ENCODE data around the gene SCYGR4. TPM values are rescaled to one million over a fixed set of nuclear protein-coding genes. Genes with fewer than 3 reads are reported as not detected.

SCYGR4 gene
- total and polyA plus RNA-seq, 10 of the 15 experiments (the other 5 are each of a cell fraction or from before 2014, with no cell fraction given): 0.11 TPM; not detected in 9

DNA sequence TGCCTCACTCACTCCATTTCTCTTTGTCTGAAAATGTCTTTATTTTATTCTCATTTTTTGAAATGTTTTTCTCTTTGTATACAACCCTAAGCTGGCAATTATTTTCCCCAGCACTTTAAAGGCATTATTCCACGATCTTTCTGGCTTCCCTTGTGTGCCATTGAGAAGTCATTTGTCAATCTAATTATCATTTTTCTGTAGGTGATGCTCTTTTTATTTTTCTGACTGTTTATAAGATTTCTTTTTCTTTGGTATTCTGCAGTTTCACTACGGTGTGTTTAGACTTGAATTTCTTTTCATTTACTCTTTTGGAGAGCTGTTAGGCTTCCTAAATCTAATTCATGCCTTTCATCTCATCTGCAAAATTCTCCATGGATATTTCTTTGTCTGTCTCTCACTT, 8.1 kb downstream of the SCYGR4 start:
- WGBS (ENCODE audit: insufficient coverage, insufficient replicate concordance, low lambda C conversion rate, missing lambda C conversion rate): 36% methylated on average over 2 of the region's 2 CpGs
- CTCF ChIA-PET: interaction anchor here (1.6 kb wide), 1 partner anchor 219 kb away, joined by 4 read pairs; no protein-coding TSS in a partner anchor
- DNase-seq (ENCODE audit: low read depth, low spot score) (no peak), FAIRE-seq (no peak), ATAC-seq (no peak)
- in situ Hi-C loops (cut with MboI): no loop called here
- Histone ChIP-seq H3K27ac (ENCODE audit: control insufficient read depth, insufficient read depth) (no peak overlapping the region), H3K9ac (ENCODE audit: control insufficient read depth, insufficient read depth, low read length) (no peak overlapping the region), H4K20me1 (ENCODE audit: control insufficient read depth, insufficient read depth) (no peaks in the 10 kb centered on the region), H3K36me3 (ENCODE audit: control insufficient read depth in 2 of 2, insufficient read depth in 2 of 2, low read length in 1 of 2) (no peaks in the 10 kb centered on the region), H3K27me3 (replicated peaks in 1 of 2; ENCODE audit: control insufficient read depth in 2 of 2, insufficient read depth in 2 of 2, low read length in 1 of 2) (no peaks in the 10 kb centered on the region), H3K4me3 (no peak overlapping the region), H3K79me2 (ENCODE audit: control insufficient read depth, insufficient read depth, low read length) (no peaks in the 10 kb centered on the region), H3K4me2 (ENCODE audit: control insufficient read depth, insufficient read depth) (no peak overlapping the region), H3K9me3 (replicated peaks; ENCODE audit: control insufficient read depth, insufficient read depth, low read length) (no peaks in the 10 kb centered on the region), H2AFZ (ENCODE audit: control insufficient read depth, low read depth, low read length) (no peak overlapping the region), H3K4me1 (ENCODE audit: control insufficient read depth, insufficient read depth, low read length) (no peaks in the 10 kb centered on the region)
- SMC1A ChIA-PET (ENCODE audit: uncharacterized antibody, unreplicated experiment): no interaction called here
- no TSS peak for BruUV-seq (replicated peaks)
- RAD21 ChIA-PET (ENCODE audit: unreplicated experiment): interaction anchor here (0.5 kb wide), 1 partner anchor 222 kb away, joined by 3 read pairs; no protein-coding TSS in a partner anchor
- TF ChIP-seq, protein P1, sequence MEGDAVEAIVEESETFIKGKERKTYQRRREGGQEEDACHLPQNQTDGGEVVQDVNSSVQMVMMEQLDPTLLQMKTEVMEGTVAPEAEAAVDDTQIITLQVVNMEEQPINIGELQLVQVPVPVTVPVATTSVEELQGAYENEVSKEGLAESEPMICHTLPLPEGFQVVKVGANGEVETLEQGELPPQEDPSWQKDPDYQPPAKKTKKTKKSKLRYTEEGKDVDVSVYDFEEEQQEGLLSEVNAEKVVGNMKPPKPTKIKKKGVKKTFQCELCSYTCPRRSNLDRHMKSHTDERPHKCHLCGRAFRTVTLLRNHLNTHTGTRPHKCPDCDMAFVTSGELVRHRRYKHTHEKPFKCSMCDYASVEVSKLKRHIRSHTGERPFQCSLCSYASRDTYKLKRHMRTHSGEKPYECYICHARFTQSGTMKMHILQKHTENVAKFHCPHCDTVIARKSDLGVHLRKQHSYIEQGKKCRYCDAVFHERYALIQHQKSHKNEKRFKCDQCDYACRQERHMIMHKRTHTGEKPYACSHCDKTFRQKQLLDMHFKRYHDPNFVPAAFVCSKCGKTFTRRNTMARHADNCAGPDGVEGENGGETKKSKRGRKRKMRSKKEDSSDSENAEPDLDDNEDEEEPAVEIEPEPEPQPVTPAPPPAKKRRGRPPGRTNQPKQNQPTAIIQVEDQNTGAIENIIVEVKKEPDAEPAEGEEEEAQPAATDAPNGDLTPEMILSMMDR (IDR thresholded peaks at IDR 0.05 in 2 of 3, conservative IDR thresholded peaks at IDR 0.05 in 1 of 3; ENCODE audit: control insufficient read depth in 2 of 3, extremely low read depth in 1 of 3, insufficient read depth in 1 of 3, low read depth in 3 of 3, low read length in 3 of 3): no peak
- TF ChIP-seq JUND (IDR thresholded peaks at IDR 0.05; ENCODE audit: low read depth, low read length): no peak
- TF ChIP-seq NFYA (IDR thresholded peaks at IDR 0.05; ENCODE audit: borderline replicate concordance, low read depth, low read length): no peak
- TF ChIP-seq, protein P2, sequence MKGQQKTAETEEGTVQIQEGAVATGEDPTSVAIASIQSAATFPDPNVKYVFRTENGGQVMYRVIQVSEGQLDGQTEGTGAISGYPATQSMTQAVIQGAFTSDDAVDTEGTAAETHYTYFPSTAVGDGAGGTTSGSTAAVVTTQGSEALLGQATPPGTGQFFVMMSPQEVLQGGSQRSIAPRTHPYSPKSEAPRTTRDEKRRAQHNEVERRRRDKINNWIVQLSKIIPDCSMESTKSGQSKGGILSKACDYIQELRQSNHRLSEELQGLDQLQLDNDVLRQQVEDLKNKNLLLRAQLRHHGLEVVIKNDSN (IDR thresholded peaks at IDR 0.05; ENCODE audit: borderline replicate concordance, extremely low read length, insufficient read depth, low read depth, low read length): no peak
- no peak for TF ChIP-seq SIN3A (IDR thresholded peaks at IDR 0.05; ENCODE audit: low read depth, low read length)
- TF ChIP-seq, protein P3, sequence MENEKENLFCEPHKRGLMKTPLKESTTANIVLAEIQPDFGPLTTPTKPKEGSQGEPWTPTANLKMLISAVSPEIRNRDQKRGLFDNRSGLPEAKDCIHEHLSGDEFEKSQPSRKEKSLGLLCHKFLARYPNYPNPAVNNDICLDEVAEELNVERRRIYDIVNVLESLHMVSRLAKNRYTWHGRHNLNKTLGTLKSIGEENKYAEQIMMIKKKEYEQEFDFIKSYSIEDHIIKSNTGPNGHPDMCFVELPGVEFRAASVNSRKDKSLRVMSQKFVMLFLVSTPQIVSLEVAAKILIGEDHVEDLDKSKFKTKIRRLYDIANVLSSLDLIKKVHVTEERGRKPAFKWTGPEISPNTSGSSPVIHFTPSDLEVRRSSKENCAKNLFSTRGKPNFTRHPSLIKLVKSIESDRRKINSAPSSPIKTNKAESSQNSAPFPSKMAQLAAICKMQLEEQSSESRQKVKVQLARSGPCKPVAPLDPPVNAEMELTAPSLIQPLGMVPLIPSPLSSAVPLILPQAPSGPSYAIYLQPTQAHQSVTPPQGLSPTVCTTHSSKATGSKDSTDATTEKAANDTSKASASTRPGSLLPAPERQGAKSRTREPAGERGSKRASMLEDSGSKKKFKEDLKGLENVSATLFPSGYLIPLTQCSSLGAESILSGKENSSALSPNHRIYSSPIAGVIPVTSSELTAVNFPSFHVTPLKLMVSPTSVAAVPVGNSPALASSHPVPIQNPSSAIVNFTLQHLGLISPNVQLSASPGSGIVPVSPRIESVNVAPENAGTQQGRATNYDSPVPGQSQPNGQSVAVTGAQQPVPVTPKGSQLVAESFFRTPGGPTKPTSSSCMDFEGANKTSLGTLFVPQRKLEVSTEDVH (IDR thresholded peaks at IDR 0.05; ENCODE audit: low read depth, partially characterized antibody): no peak
- no peak for TF ChIP-seq MTA2 (IDR thresholded peaks at IDR 0.05; ENCODE audit: low read depth)
- TF ChIP-seq, protein P4, sequence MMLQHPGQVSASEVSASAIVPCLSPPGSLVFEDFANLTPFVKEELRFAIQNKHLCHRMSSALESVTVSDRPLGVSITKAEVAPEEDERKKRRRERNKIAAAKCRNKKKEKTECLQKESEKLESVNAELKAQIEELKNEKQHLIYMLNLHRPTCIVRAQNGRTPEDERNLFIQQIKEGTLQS (IDR thresholded peaks at IDR 0.05; ENCODE audit: borderline replicate concordance, extremely low read depth, low read depth, low read length): no peak
- no peak for TF ChIP-seq CBX5 (IDR thresholded peaks at IDR 0.05; ENCODE audit: low read depth)
- no peak for TF ChIP-seq NFXL1 (IDR thresholded peaks at IDR 0.05; ENCODE audit: borderline replicate concordance)
- TF ChIP-seq RELA (IDR thresholded peaks at IDR 0.05; ENCODE audit: borderline replicate concordance, partially characterized antibody): no peak
- TF ChIP-seq NR2F1 (conservative IDR thresholded peaks at IDR 0.05): no peak
- no peak for TF ChIP-seq SMARCA5 (IDR thresholded peaks at IDR 0.05)
- TF ChIP-seq IKZF1 (conservative IDR thresholded peaks at IDR 0.05): no peak
- TF ChIP-seq WRNIP1 (IDR thresholded peaks at IDR 0.05; ENCODE audit: borderline replicate concordance, low read depth, low read length): no peak
- POLR2A ChIA-PET: no interaction called here
- intact Hi-C loops (cut with micrococcal nuclease; ENCODE audit: unreplicated experiment): no loop called here

Measured in GM12878 (cell line).